Measurements from ENCODE around the gene PLA2G5.
A peak's percentile ranks its signal among the peaks of the same experiment; 100 is the strongest.
"Not testable (repeated sequence)": the region's sequence is repeated elsewhere in the genome, so short reads cannot be mapped to it uniquely, and the experiment has no call there.

Gene PLA2G5

GRCh38 chr1:20069874-20070273 lies at the start of gene PLA2G5:
Gene PLA2G5, plus strand, starts transcription at chr1:20070194. Its CDS starts 14,637 bp downstream, at chr1:20084831.
- DNase-seq, result no peak

- DNase-seq, result no peak
These were observed 41.9 kb upstream of the PLA2G5 start for GRCh38 chr1:20028125-20028524.

GRCh38 chr1:20028726-20029125 lies 41.3 kb upstream of the PLA2G5 start:
- no peak for DNase-seq

- no peak for DNase-seq
These were observed 40.6 kb upstream of the PLA2G5 start for GRCh38 chr1:20029178-20029912.

GRCh38 chr1:20030436-20031151 lies 39.4 kb upstream of the PLA2G5 start:
- DNase-seq, result not testable (repeated sequence)

- DNase-seq, result no peak
These were observed 38.8 kb upstream of the PLA2G5 start for GRCh38 chr1:20031161-20031560.

GRCh38 chr1:20031836-20032235 lies 38.2 kb upstream of the PLA2G5 start:
- no peak for DNase-seq

- DNase-seq, result no peak
These were observed 37.6 kb upstream of the PLA2G5 start for GRCh38 chr1:20032425-20032824.

- DNase-seq, result no peak
These were observed 36.6 kb upstream of the PLA2G5 start for GRCh38 chr1:20033420-20033819.

GRCh38 chr1:20035114-20035513 lies 34.9 kb upstream of the PLA2G5 start:
- no peak for DNase-seq

GRCh38 chr1:20037877-20038276 lies 32.1 kb upstream of the PLA2G5 start:
- no peak for DNase-seq

GRCh38 chr1:20047096-20047495 lies 22.9 kb upstream of the PLA2G5 start:
- DNase-seq, result no peak

- DNase-seq, result no peak
These were observed 21.4 kb upstream of the PLA2G5 start for GRCh38 chr1:20048563-20048962.

- not testable (repeated sequence) for DNase-seq
These were observed 20.8 kb upstream of the PLA2G5 start for GRCh38 chr1:20049056-20049798.

- no peak for DNase-seq
These were observed 18.7 kb upstream of the PLA2G5 start for GRCh38 chr1:20051218-20051829.

GRCh38 chr1:20052386-20052785 lies 17.6 kb upstream of the PLA2G5 start:
- DNase-seq, result no peak

- no peak for DNase-seq
These were observed 12.0 kb upstream of the PLA2G5 start for GRCh38 chr1:20057886-20058420.

- DNase-seq, result peak; percentile 10 to 13
These were observed 11.5 kb upstream of the PLA2G5 start for GRCh38 chr1:20058531-20058930.

GRCh38 chr1:20059847-20060246 lies 10.1 kb upstream of the PLA2G5 start:
- DNase-seq, result no peak

- not testable (repeated sequence) for DNase-seq
These were observed 9.2 kb upstream of the PLA2G5 start for GRCh38 chr1:20060791-20061190.

- no peak for DNase-seq
These were observed 8.1 kb upstream of the PLA2G5 start for GRCh38 chr1:20061866-20062265.

- DNase-seq, result no peak
These were observed 6.1 kb upstream of the PLA2G5 start for GRCh38 chr1:20063861-20064292.

- DNase-seq, result no peak
These were observed 1.3 kb upstream of the PLA2G5 start for GRCh38 chr1:20068722-20069121.
